Endothelial cell (in vitro differentiated cells): ENCODE data around the gene LMF1. TPM values are rescaled to one million over a fixed set of nuclear protein-coding genes. Genes with fewer than 3 reads are reported as not detected.

ENCODE experiments used
- DNase-seq: peaks from one replicate; pipeline ENCODE4 v3.0.0; 2021; ENCODE audit warnings: low spot score
- H3K27ac Mint-ChIP-seq: one replicate; pipeline ENCODE4 v1.8.0; 2021; ENCODE audit warnings: mixed read lengths, inconsistent platforms; ENCODE audit not compliant: unreplicated experiment
- H3K27me3 Mint-ChIP-seq: one replicate; pipeline ENCODE4 v1.8.0; 2021; ENCODE audit warnings: mild to moderate bottlenecking, moderate library complexity, mixed read lengths, inconsistent platforms; ENCODE audit not compliant: unreplicated experiment
- H3K36me3 Mint-ChIP-seq: one replicate; pipeline ENCODE4 v1.8.0; 2021; ENCODE audit warnings: mild to moderate bottlenecking, low read depth, mixed read lengths, inconsistent platforms; ENCODE audit not compliant: unreplicated experiment
- H3K4me1 Mint-ChIP-seq: one replicate; pipeline ENCODE4 v1.8.0; 2021; ENCODE audit warnings: mild to moderate bottlenecking, mixed read lengths, inconsistent platforms; ENCODE audit not compliant: unreplicated experiment
- H3K4me3 Mint-ChIP-seq: one replicate; pipeline ENCODE4 v1.8.0; 2021; ENCODE audit warnings: mild to moderate bottlenecking, mixed read lengths, inconsistent platforms; ENCODE audit not compliant: unreplicated experiment
- H3K9me3 Mint-ChIP-seq: one replicate; pipeline ENCODE4 v1.8.0; 2021; ENCODE audit warnings: mixed read lengths, inconsistent platforms; ENCODE audit not compliant: unreplicated experiment
- CTCF ChIP-seq: fragments of 200-600 bp; sonication (generic); IDR thresholded peaks from one replicate; pipeline ENCODE4 v1.5.0; 2021; ENCODE audit warnings: antibody characterized with exemption; ENCODE audit not compliant: unreplicated experiment
- total RNA-seq: library from RNA; stranded (reverse); fragmentation: NEBNext Ultra II Directional; extraction: Animal tissue kit (Norgen Biotek cat#: 25700); gene quantifications from one replicate; pipeline ENCODE4 v1.2.1, GENCODE V29; 2021; ENCODE audit not compliant: unreplicated experiment

The LMF1 gene
- total RNA-seq, 1 donor from 2014 or later: 21.7 TPM

GRCh38 chr16:998211-998610, 27.4 kb upstream of the LMF1 start:
- Mint-ChIP-seq H3K4me1 (peaks cover 3% of the 10 kb centered on the region), H3K9me3 (peaks cover 8% of the 10 kb centered on the region), H3K36me3 (peaks cover 13% of the 10 kb centered on the region), H3K4me3 (no peak overlapping the region), H3K27ac (no peak overlapping the region), H3K27me3 (peaks cover 3% of the 10 kb centered on the region)
- no peak for TF ChIP-seq CTCF
- DNase-seq: no peak

- Mint-ChIP-seq H3K36me3 (peaks cover 13% of the 10 kb centered on the region), H3K27ac (peak overlapping the region; percentile 48), H3K4me3 (no peak overlapping the region)
Measured at GRCh38 chr16:997440-998051, 26.8 kb upstream of the LMF1 start.

GRCh38 chr16:996681-997080, 25.9 kb upstream of the LMF1 start:
- DNase-seq: no peak
- H3K36me3 Mint-ChIP-seq: peaks cover 13% of the 10 kb centered on the region
- peaks cover 8% of the 10 kb centered on the region for H3K9me3 Mint-ChIP-seq
- H3K4me3 Mint-ChIP-seq: no peak overlapping the region
- no peak for TF ChIP-seq CTCF
- H3K27me3 Mint-ChIP-seq: peaks cover 5% of the 10 kb centered on the region
- H3K4me1 Mint-ChIP-seq: peaks cover 3% of the 10 kb centered on the region
- peak overlapping the region; percentile 61 for H3K27ac Mint-ChIP-seq

More at GRCh38 chr16:997440-998051, 26.8 kb upstream of the LMF1 start:
- H3K9me3 Mint-ChIP-seq: peaks cover 8% of the 10 kb centered on the region
- peaks cover 5% of the 10 kb centered on the region for H3K27me3 Mint-ChIP-seq
- peak; percentile 74 for DNase-seq
- peaks cover 3% of the 10 kb centered on the region for H3K4me1 Mint-ChIP-seq
- no peak for TF ChIP-seq CTCF

GRCh38 chr16:995783-996182, 25.0 kb upstream of the LMF1 start:
- Mint-ChIP-seq H3K4me3 (peak overlapping the region; percentile 81), H3K27ac (no peak overlapping the region), H3K4me1 (peaks cover 3% of the 10 kb centered on the region), H3K27me3 (peaks cover 4% of the 10 kb centered on the region), H3K9me3 (peaks cover 8% of the 10 kb centered on the region), H3K36me3 (peaks cover 13% of the 10 kb centered on the region)
- TF ChIP-seq CTCF: no peak
- no peak for DNase-seq

- Mint-ChIP-seq H3K27me3 (peaks cover 4% of the 10 kb centered on the region), H3K9me3 (peaks cover 8% of the 10 kb centered on the region), H3K27ac (peak overlapping the region; percentile 21), H3K4me3 (no peak overlapping the region), H3K36me3 (peaks cover 13% of the 10 kb centered on the region), H3K4me1 (peaks cover 3% of the 10 kb centered on the region)
- no peak for TF ChIP-seq CTCF
- no peak for DNase-seq
Measured at GRCh38 chr16:995087-995486, 24.3 kb upstream of the LMF1 start.
